ENCODE results near the gene CSNK2A1.

DNA sequence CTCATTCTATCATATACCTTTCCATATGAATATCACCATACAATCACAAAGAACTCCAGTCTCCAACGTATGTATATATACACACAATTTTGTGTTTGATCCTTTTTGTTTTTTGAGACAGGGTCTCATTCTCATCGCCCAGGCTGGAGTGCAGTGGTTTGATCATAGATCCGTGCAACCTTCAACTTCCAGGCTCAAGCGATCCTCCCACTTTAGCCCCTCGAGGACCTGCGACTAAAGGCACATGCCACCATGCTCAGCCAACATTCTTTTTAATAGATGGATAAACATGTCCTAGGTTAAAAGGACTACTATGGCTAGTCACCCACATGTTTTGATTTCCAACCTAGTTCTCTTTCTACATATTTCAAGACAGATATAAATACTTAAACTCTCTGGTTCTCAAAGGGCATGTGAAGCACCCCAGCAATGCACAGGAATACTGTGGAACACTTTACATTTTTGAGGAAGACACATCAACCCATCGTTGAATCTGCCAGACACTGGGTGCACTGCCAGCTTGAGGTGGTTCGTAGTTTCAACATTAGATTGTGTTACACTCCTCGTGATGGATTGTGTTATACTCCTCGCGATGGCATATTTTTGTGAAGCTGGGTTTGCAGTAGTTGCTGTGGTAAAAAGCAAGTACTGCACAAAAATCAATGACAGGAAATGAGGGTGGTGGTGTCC, 40.4 kb downstream of the CSNK2A1 start:
- TF ChIP-seq CTCF (conservative IDR thresholded peaks at IDR 0.05 in 1 of 2, IDR thresholded peaks at IDR 0.05 in 1 of 2; ENCODE audit: extremely low read depth in 1 of 2, insufficient read depth in 1 of 2, low read depth in 1 of 2, low read length in 2 of 2) (no peak), EZH2 (IDR thresholded peaks at IDR 0.05; ENCODE audit: borderline replicate concordance, low read length) (no peak)

Data from mammary epithelial cell (primary cell).